Measurements from ENCODE around the gene PDS5A. TPM values are rescaled to one million over a fixed set of nuclear protein-coding genes. Genes with fewer than 3 reads are reported as not detected.
A peak's percentile ranks its signal among the peaks of the same experiment; 100 is the strongest.
"Not testable (repeated sequence)": the region's sequence is repeated elsewhere in the genome, so short reads cannot be mapped to it uniquely, and the experiment has no call there.

The PDS5A gene
- total RNA-seq, 2 donors from 2014 or later, result 102 to 109 TPM

GRCh38 chr4:39944245-39944644 is 33.5 kb downstream of the PDS5A start:
- peak overlapping the region; percentile 19 for H3K27ac Mint-ChIP-seq
- peaks cover 37% of the 10 kb centered on the region for H3K4me1 Mint-ChIP-seq
- H3K9me3 ChIP-seq (ENCODE audit: control insufficient read depth, low read length, poor library complexity, severe bottlenecking); DNase-seq; H3K27me3 Mint-ChIP-seq; ATAC-seq; H3K4me3 Mint-ChIP-seq; H3K36me3 Mint-ChIP-seq (ENCODE audit: low read depth): not testable (repeated sequence)

DNA sequence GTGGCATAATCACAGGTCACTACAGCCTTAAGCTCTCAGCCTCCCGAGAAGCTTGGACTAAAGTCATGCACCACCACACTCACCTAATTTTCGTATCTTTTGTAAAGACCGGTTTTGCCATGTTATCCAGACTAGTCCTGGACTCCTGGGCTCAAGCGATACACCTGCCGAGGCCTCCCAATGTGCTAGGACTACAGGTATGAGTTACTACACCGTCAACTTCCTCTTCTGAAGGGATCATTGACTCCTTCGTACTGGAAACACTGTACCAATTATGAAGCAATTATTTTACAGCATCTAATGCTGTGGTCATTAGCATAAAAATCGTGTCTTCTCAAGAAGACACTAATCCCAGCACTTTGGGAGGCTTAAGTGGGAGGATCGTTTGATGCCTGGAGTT is 35.2 kb downstream of the PDS5A start:
- Mint-ChIP-seq H3K4me3 (peak overlapping the region; percentile 39), H3K36me3 (ENCODE audit: low read depth) (peaks cover 3% of the 10 kb centered on the region), H3K27ac (peak overlapping the region; percentile 27), H3K4me1 (peaks cover 42% of the 10 kb centered on the region), H3K27me3 (no peaks in the 10 kb centered on the region)
- DNase-seq, result no peak
- ATAC-seq, result no peak
- no peaks in the 10 kb centered on the region for H3K9me3 ChIP-seq (ENCODE audit: control insufficient read depth, low read length, poor library complexity, severe bottlenecking)

- no peak overlapping the region for H3K4me3 Mint-ChIP-seq
- ATAC-seq (no peak), DNase-seq (no peak)
- no peaks in the 10 kb centered on the region for H3K27me3 Mint-ChIP-seq
- no peaks in the 10 kb centered on the region for H3K9me3 ChIP-seq (ENCODE audit: control insufficient read depth, low read length, poor library complexity, severe bottlenecking)
- H3K36me3 Mint-ChIP-seq (ENCODE audit: low read depth), result peaks cover 3% of the 10 kb centered on the region
- peaks cover 40% of the 10 kb centered on the region for H3K4me1 Mint-ChIP-seq
- no peak overlapping the region for H3K27ac Mint-ChIP-seq
These were observed 36.0 kb downstream of the PDS5A start for GRCh38 chr4:39941682-39942217.

- H3K4me3 Mint-ChIP-seq, result peak overlapping the region; percentile 9
- DNase-seq, result no peak
These were observed 39.9 kb downstream of the PDS5A start for GRCh38 chr4:39937683-39938268.

GRCh38 chr4:39936565-39937418 is 40.9 kb downstream of the PDS5A start:
- Mint-ChIP-seq H3K4me3 (peak overlapping the region; percentile 25), H3K27me3 (no peaks in the 10 kb centered on the region), H3K27ac (peak overlapping the region; percentile 41), H3K36me3 (ENCODE audit: low read depth) (no peaks in the 10 kb centered on the region), H3K4me1 (peaks cover 57% of the 10 kb centered on the region)
- no peaks in the 10 kb centered on the region for H3K9me3 ChIP-seq (ENCODE audit: control insufficient read depth, low read length, poor library complexity, severe bottlenecking)
- no peak for ATAC-seq
- DNase-seq, result no peak

More at GRCh38 chr4:39937683-39938268, 39.9 kb downstream of the PDS5A start:
- H3K9me3 ChIP-seq (ENCODE audit: control insufficient read depth, low read length, poor library complexity, severe bottlenecking), result no peaks in the 10 kb centered on the region
- no peaks in the 10 kb centered on the region for H3K27me3 Mint-ChIP-seq
- H3K4me1 Mint-ChIP-seq, result peaks cover 57% of the 10 kb centered on the region
- peak overlapping the region; percentile 79 for H3K27ac Mint-ChIP-seq
- H3K36me3 Mint-ChIP-seq (ENCODE audit: low read depth), result peaks cover 3% of the 10 kb centered on the region
- ATAC-seq, result no peak

DNA sequence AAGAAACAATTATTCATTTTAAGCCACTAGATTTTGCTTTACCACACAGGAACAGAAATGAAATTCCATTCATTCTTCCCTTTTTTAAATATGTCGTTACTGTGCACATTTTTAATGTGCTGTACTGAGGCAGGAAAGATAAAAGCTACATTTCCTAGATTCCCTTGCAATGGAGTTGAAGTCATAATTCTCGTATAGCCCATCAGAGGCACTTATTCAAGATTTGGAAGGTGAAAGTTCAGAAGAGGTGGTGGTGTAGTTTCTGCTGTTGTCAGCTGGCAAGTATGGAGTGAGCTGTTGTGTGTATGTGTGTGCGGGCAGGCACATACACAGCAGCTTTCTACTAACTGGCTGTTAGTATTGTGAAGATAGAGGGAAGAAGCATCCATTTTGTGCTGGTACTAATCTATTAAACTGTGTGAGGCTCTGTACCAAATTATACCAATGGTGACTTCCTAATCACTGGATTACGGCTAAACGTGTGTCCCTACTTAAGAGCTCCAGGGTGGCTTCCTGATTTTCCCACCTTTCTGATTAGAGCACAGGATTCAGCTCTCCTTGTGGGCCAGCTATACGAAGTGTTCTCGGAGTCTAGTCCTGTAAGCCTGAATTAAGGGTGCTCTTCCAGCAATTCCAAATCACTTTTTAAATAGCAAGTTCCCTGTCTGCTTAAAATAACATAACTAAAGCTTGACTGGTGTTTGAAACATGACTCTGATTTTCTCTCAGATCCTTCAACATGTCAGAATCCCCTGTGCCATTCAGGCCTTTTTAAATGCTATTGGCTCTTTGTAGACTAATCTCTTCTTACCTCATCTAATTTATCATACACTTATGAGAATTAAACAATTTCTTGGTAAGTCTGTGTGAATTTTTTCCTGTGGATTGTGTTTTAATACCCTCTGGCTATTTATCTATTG is 43.8 kb downstream of the PDS5A start:
- H3K27ac Mint-ChIP-seq, result peak overlapping the region; percentile 89
- no peak for DNase-seq

DNA sequence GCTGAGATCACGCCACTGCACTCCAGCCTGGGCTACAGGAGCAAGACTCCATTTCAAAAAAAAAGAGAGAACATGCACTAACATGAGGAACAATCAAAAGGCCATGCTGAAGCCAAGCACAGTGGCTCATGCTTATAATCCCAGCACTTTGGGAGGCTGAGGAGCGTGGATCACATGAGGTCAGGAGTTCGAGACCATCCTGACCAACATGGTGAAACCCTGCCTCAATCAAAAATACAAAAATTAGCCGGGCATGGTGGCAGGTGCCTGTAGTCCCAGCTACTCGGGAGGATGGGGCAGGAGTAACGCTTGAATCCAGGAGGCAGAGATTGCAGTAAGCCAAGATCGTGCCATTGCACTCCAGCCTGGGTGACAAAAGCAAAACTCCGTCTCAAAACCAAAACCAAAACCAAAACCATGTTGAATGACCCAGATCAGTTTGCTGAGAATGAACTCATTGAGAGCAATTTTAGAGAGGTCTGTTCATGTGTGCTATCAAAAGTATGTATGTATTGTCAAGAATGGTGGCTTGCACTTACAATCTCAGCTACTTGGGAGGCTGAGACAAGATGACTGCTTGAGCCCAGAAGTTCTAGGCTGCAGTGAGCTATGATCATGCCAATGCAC is 44.8 kb downstream of the PDS5A start:
- peak overlapping the region; percentile 89 for H3K27ac Mint-ChIP-seq
- H3K27me3 Mint-ChIP-seq, result no peaks in the 10 kb centered on the region
- DNase-seq, result no peak
- no peaks in the 10 kb centered on the region for H3K9me3 ChIP-seq (ENCODE audit: control insufficient read depth, low read length, poor library complexity, severe bottlenecking)
- ATAC-seq, result peak; percentile 71
- H3K4me1 Mint-ChIP-seq, result peaks cover 48% of the 10 kb centered on the region
- no peaks in the 10 kb centered on the region for H3K36me3 Mint-ChIP-seq (ENCODE audit: low read depth)
- peak overlapping the region; percentile 75 for H3K4me3 Mint-ChIP-seq

More for the DNA sequence above, 43.8 kb downstream of the PDS5A start:
- peaks cover 54% of the 10 kb centered on the region for H3K4me1 Mint-ChIP-seq
- no peaks in the 10 kb centered on the region for H3K27me3 Mint-ChIP-seq
- H3K9me3 ChIP-seq (ENCODE audit: control insufficient read depth, low read length, poor library complexity, severe bottlenecking), result no peaks in the 10 kb centered on the region
- no peaks in the 10 kb centered on the region for H3K36me3 Mint-ChIP-seq (ENCODE audit: low read depth)
- ATAC-seq, result peak; percentile 42
- peak overlapping the region; percentile 68 for H3K4me3 Mint-ChIP-seq

- DNase-seq, result no peak
- Mint-ChIP-seq H3K4me3 (no peak overlapping the region), H3K4me1 (peaks cover 39% of the 10 kb centered on the region), H3K36me3 (ENCODE audit: low read depth) (no peaks in the 10 kb centered on the region), H3K27ac (peak overlapping the region; percentile 89), H3K27me3 (no peaks in the 10 kb centered on the region)
- no peaks in the 10 kb centered on the region for H3K9me3 ChIP-seq (ENCODE audit: control insufficient read depth, low read length, poor library complexity, severe bottlenecking)
- peak; percentile 39 for ATAC-seq
These were observed 46.2 kb downstream of the PDS5A start for GRCh38 chr4:39931441-39931901.

GRCh38 chr4:39928538-39928937 is 49.2 kb downstream of the PDS5A start:
- no peaks in the 10 kb centered on the region for H3K36me3 Mint-ChIP-seq (ENCODE audit: low read depth)
- no peaks in the 10 kb centered on the region for H3K27me3 Mint-ChIP-seq
- no peaks in the 10 kb centered on the region for H3K9me3 ChIP-seq (ENCODE audit: control insufficient read depth, low read length, poor library complexity, severe bottlenecking)
- H3K4me3 Mint-ChIP-seq, result no peak overlapping the region
- ATAC-seq (no peak), DNase-seq (no peak)
- peaks cover 19% of the 10 kb centered on the region for H3K4me1 Mint-ChIP-seq
- no peak overlapping the region for H3K27ac Mint-ChIP-seq

DNA sequence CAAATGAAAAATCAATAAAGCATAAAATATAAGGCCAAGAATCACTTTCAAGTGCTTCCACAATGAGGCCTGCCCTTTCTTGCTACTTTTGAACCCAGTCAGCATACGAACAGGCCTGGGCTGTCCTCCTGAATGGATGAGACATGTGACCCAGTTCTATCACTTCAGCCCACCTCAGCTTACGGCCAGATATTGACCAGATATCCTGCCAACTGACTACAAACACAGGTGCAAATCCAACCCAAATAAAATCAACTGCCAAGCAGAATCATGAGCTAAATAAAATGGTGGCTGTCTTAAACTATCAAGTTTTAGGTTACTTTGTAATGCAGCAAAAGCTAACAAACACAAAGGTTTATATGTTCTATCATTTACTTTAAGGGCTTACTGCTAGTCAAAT is 53.7 kb downstream of the PDS5A start:
- H3K9me3 ChIP-seq (ENCODE audit: control insufficient read depth, low read length, poor library complexity, severe bottlenecking), result no peaks in the 10 kb centered on the region
- peak overlapping the region; percentile 76 for H3K27ac Mint-ChIP-seq
- no peaks in the 10 kb centered on the region for H3K27me3 Mint-ChIP-seq
- DNase-seq, result no peak
- H3K36me3 Mint-ChIP-seq (ENCODE audit: low read depth), result no peaks in the 10 kb centered on the region
- H3K4me3 Mint-ChIP-seq, result no peak overlapping the region
- ATAC-seq, result no peak
- H3K4me1 Mint-ChIP-seq, result peaks cover 4% of the 10 kb centered on the region

DNA sequence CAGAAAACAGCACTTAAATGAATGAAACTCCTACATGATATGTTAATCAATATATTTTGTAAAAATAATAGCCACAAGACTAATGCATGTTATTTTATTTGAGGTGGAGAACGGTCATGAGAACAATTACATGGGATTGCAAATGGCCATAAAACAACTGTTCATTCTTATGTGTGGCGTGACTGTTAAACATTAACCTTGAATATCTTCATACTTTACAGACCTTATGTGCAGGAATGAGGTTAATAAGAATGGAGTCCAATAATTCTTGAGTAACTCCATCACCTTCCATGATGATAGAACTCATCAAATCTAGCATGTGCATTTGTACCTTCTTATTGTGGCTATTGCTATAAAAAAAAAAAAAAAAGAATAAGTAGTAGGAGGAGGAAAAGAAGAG is 55.3 kb downstream of the PDS5A start:
- Mint-ChIP-seq H3K4me3 (no peak overlapping the region), H3K36me3 (ENCODE audit: low read depth) (no peaks in the 10 kb centered on the region), H3K27me3 (no peaks in the 10 kb centered on the region), H3K27ac (no peak overlapping the region), H3K4me1 (peaks cover 4% of the 10 kb centered on the region)
- DNase-seq (no peak), ATAC-seq (no peak)
- H3K9me3 ChIP-seq (ENCODE audit: control insufficient read depth, low read length, poor library complexity, severe bottlenecking), result no peaks in the 10 kb centered on the region

- H3K36me3 Mint-ChIP-seq (ENCODE audit: low read depth), result no peaks in the 10 kb centered on the region
- no peak for DNase-seq
- H3K4me3 Mint-ChIP-seq, result no peak overlapping the region
- H3K4me1 Mint-ChIP-seq, result peaks cover 3% of the 10 kb centered on the region
- H3K27ac Mint-ChIP-seq, result no peak overlapping the region
- ATAC-seq, result no peak
- no peaks in the 10 kb centered on the region for H3K9me3 ChIP-seq (ENCODE audit: control insufficient read depth, low read length, poor library complexity, severe bottlenecking)
- H3K27me3 Mint-ChIP-seq, result no peaks in the 10 kb centered on the region
These were observed 64.2 kb downstream of the PDS5A start for GRCh38 chr4:39913471-39913870.

All from T-helper 17 cell (primary cell).